WTC11 (cell line): ENCODE measurements around the gene SLC25A30.

Experiments
- CREB1 ChIP-seq: sonication (generic); formaldehyde crosslinking; IDR thresholded peaks from 2 replicates; pipeline ENCODE4 v1.8.0; 2023; ENCODE audit warnings: mild to moderate bottlenecking, missing genetic modification reagents
- CTCF ChIP-seq: fragments of 200-600 bp; IDR thresholded peaks from 2 replicates; pipeline ENCODE4 v1.8.0; 2022; ENCODE audit warnings: antibody characterized with exemption
- NFE2L1 ChIP-seq: sonication (generic); formaldehyde crosslinking; IDR thresholded peaks from 2 replicates; pipeline ENCODE4 v1.8.1; 2023; ENCODE audit warnings: missing genetic modification reagents
- PREB ChIP-seq: sonication (generic); formaldehyde crosslinking; IDR thresholded peaks from 2 replicates; pipeline ENCODE4 v1.8.1; 2022; ENCODE audit warnings: mild to moderate bottlenecking, missing genetic modification reagents, moderate library complexity, borderline replicate concordance
- RELA ChIP-seq: sonication (generic); formaldehyde crosslinking; IDR thresholded peaks from 2 replicates; pipeline ENCODE4 v1.8.1; 2022; ENCODE audit warnings: missing genetic modification reagents, mild to moderate bottlenecking, borderline replicate concordance
- SP1 ChIP-seq: sonication (generic); formaldehyde crosslinking; conservative IDR thresholded peaks from 2 replicates; pipeline ENCODE4 v1.8.1; 2022; ENCODE audit warnings: missing genetic modification reagents
- USF2 ChIP-seq: sonication (generic); formaldehyde crosslinking; IDR thresholded peaks from 2 replicates; pipeline ENCODE4 v1.8.1; 2023; ENCODE audit warnings: mild to moderate bottlenecking, missing genetic modification reagents, moderate library complexity
- ZNF232 ChIP-seq: sonication (generic); formaldehyde crosslinking; IDR thresholded peaks from 2 replicates; pipeline ENCODE4 v1.8.0; 2022; ENCODE audit warnings: mild to moderate bottlenecking, missing genetic modification reagents
- TF ChIP-seq, protein P1 (sequence below): sonication (generic); formaldehyde crosslinking; IDR thresholded peaks from 2 replicates; pipeline ENCODE4 v1.8.0; 2022; ENCODE audit warnings: missing genetic modification reagents
- TF ChIP-seq, protein P2 (sequence below): sonication (generic); formaldehyde crosslinking; IDR thresholded peaks from 2 replicates; pipeline ENCODE4 v1.8.1; 2022; ENCODE audit warnings: low read depth, missing genetic modification reagents, borderline replicate concordance
- TF ChIP-seq, protein P3 (sequence below): sonication (generic); formaldehyde crosslinking; IDR thresholded peaks from 2 replicates; pipeline ENCODE4 v1.8.0; 2022; ENCODE audit warnings: mild to moderate bottlenecking, missing genetic modification reagents

DNA sequence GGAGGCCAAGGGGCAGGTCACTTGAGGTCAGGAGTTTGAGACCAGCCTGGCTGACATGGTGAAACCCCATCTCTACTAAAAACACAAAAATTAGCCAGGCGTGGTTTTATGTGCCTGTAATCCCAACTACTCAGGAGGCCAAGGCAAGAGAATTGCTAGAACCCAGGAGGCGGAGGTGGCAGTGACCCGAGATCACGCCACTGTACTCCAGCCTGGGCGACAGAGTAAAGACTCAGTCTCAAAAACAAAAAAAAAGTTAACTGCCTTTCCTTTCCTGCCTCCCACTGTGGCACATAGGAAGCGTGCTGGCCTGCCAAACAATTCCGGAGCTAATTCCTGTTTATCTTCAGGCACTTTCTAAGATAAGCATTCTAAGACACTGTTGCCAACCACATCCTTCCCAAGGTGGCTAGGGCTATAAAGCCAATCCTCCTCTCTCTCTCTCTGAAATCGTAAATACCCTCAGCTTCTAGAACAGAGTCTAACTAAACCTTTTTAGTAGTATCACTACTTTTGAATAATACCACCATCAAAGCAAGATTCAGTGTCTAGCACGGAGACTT is 21.6 kb downstream of the SLC25A30 start:
- TF ChIP-seq, protein P1, sequence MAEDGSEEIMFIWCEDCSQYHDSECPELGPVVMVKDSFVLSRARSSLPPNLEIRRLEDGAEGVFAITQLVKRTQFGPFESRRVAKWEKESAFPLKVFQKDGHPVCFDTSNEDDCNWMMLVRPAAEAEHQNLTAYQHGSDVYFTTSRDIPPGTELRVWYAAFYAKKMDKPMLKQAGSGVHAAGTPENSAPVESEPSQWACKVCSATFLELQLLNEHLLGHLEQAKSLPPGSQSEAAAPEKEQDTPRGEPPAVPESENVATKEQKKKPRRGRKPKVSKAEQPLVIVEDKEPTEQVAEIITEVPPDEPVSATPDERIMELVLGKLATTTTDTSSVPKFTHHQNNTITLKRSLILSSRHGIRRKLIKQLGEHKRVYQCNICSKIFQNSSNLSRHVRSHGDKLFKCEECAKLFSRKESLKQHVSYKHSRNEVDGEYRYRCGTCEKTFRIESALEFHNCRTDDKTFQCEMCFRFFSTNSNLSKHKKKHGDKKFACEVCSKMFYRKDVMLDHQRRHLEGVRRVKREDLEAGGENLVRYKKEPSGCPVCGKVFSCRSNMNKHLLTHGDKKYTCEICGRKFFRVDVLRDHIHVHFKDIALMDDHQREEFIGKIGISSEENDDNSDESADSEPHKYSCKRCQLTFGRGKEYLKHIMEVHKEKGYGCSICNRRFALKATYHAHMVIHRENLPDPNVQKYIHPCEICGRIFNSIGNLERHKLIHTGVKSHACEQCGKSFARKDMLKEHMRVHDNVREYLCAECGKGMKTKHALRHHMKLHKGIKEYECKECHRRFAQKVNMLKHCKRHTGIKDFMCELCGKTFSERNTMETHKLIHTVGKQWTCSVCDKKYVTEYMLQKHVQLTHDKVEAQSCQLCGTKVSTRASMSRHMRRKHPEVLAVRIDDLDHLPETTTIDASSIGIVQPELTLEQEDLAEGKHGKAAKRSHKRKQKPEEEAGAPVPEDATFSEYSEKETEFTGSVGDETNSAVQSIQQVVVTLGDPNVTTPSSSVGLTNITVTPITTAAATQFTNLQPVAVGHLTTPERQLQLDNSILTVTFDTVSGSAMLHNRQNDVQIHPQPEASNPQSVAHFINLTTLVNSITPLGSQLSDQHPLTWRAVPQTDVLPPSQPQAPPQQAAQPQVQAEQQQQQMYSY (CRISPR knock-in tag) = no peak
- no peak for TF ChIP-seq USF2
- no peak for TF ChIP-seq CTCF
- TF ChIP-seq CREB1 (CRISPR knock-in tag) = no peak
- TF ChIP-seq, protein P2, sequence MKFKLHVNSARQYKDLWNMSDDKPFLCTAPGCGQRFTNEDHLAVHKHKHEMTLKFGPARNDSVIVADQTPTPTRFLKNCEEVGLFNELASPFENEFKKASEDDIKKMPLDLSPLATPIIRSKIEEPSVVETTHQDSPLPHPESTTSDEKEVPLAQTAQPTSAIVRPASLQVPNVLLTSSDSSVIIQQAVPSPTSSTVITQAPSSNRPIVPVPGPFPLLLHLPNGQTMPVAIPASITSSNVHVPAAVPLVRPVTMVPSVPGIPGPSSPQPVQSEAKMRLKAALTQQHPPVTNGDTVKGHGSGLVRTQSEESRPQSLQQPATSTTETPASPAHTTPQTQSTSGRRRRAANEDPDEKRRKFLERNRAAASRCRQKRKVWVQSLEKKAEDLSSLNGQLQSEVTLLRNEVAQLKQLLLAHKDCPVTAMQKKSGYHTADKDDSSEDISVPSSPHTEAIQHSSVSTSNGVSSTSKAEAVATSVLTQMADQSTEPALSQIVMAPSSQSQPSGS (CRISPR knock-in tag) = no peak
- no peak for TF ChIP-seq PREB
- TF ChIP-seq NFE2L1 (CRISPR knock-in tag) = no peak
- no peak for TF ChIP-seq RELA (CRISPR knock-in tag)
- TF ChIP-seq, protein P3, sequence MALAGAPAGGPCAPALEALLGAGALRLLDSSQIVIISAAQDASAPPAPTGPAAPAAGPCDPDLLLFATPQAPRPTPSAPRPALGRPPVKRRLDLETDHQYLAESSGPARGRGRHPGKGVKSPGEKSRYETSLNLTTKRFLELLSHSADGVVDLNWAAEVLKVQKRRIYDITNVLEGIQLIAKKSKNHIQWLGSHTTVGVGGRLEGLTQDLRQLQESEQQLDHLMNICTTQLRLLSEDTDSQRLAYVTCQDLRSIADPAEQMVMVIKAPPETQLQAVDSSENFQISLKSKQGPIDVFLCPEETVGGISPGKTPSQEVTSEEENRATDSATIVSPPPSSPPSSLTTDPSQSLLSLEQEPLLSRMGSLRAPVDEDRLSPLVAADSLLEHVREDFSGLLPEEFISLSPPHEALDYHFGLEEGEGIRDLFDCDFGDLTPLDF = no peak
- no peak for TF ChIP-seq ZNF232 (CRISPR knock-in tag)
- TF ChIP-seq SP1 (CRISPR knock-in tag) = no peak
